Smooth muscle cell of the umbilical artery (primary cell): ENCODE measurements around the gene HDDC2. TPM values are rescaled to one million over a fixed set of nuclear protein-coding genes. Genes with fewer than 3 reads are reported as not detected.

Experiments used
- total RNA-seq: library from RNA; depleted of rRNA; stranded (reverse); fragments of >200 nt; gene quantifications from 2 replicates; pipeline ENCODE4 v1.2.3, GENCODE V29; 2014

The HDDC2 gene, protein sequence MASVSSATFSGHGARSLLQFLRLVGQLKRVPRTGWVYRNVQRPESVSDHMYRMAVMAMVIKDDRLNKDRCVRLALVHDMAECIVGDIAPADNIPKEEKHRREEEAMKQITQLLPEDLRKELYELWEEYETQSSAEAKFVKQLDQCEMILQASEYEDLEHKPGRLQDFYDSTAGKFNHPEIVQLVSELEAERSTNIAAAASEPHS
- total RNA-seq: 51.7 and 51.9 TPM in 2 replicates

DNA sequence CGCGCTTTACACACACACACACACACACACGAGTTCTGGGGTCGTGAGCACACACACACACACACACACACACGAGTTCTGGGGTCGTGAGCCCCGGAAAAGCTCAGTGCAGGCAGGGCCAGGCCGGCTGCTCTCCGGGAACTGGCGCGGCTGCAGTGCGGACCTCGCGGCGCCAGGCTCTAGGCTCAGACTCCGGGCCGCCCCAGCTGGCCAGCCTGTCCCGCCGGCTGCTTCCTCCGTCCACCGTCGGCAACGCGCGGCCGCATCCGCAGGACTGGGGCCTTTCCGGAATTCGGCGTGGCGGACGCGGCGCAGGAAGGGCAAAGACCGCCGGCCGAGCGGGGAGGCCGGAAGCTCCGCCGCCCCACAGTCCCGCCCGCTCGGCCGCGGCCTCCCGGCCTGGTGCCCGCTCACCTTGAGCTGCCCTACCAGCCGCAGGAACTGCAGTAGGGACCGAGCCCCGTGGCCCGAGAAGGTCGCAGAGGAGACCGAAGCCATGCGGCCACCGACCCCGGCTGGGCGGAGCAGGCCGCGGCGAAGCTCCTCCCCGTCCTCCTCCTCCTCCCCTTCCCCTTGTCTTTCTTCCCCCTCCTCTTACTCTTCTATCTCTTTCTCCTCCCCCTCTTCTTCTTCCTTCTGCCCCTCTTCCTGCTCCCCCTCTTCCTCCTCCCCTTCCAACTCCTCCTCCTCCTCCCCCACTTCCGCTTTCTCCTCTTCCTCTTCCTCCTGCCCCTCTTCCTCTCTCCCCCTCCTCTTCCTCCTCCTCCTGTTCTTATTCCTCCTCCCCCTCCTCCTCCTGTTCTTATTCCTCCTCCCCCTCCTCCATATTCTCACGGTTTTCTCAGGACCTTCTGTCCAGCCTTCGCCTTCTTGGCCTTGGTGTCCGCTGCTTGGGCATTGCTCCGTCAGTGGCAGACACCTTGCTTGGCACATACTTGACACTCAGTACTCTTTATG, at the start of gene HDDC2:
HDDC2 (minus strand) TSS at position 533 of the 957 bp plus-strand sequence; CDS start at position 498, 35 bp downstream.

Other genes with a start within 250 kb of the HDDC2 start
- 30.3 and 64.7 TPM in 2 replicates for gene TPD52L1, start 148.2 kb downstream of the HDDC2 start, total RNA-seq